GM10248 (cell line): ENCODE measurements around the gene CRY2.

Experiments
- CTCF ChIA-PET: fragments of 300-600 bp; sonication (Branson Sonifier 250); formaldehyde crosslinking; extraction: SDS; loops from one replicate; lab custom pipeline; 2021; ENCODE audit warnings: antibody characterized with exemption; lab: Yijun Ruan, JAX
- POLR2A ChIA-PET: fragments of 350-650 bp; sonication (Branson Sonifier 250); formaldehyde crosslinking; extraction: SDS; loops from one replicate; lab custom pipeline; 2020; ENCODE audit warnings: antibody characterized with exemption; lab: Yijun Ruan, JAX
- DNase-seq: peaks from one replicate; pipeline ENCODE4 v3.0.0; 2012; ENCODE audit errors: extremely low spot score
- CTCF ChIP-seq: IDR thresholded peaks from 2 replicates; pipeline ENCODE4 v1.5.1; 2012; ENCODE audit warnings: mild to moderate bottlenecking, low read depth; ENCODE audit errors: extremely low read depth, missing control alignments, control extremely low read depth

The CRY2 gene

GRCh38 chr11:45922425-45923082 lies 75.3 kb downstream of the CRY2 start, which contains the start of gene LARGE2:
Gene LARGE2, plus strand, starts transcription at chr11:45922656. Its CDS starts 227 bp downstream, at chr11:45922883.
- CTCF ChIA-PET, result interaction anchor here (0.8 to 1.6 kb wide), 3 partner anchors 8 to 151 kb away, joined by 3 to 6 read pairs (median 3); no protein-coding TSS in a partner anchor
- no peak for DNase-seq
- no peak for TF ChIP-seq CTCF
- POLR2A ChIA-PET, result no interaction called here

- no peak for TF ChIP-seq CTCF
- ChIA-PET POLR2A (interaction anchor here (0.5 kb wide), 1 partner anchor 11 kb away, joined by 5 read pairs; no protein-coding TSS in a partner anchor), CTCF (interaction anchor here (1.6 kb wide), 1 partner anchor 12 kb away, joined by 4 read pairs; no protein-coding TSS in a partner anchor)
- no peak for DNase-seq
These were observed 77.0 kb downstream of the CRY2 start for GRCh38 chr11:45924036-45924915.

GRCh38 chr11:45924927-45925326 lies 77.7 kb downstream of the CRY2 start:
- ChIA-PET POLR2A (no interaction called here), CTCF (interaction anchor here (1.6 kb wide), 1 partner anchor 12 kb away, joined by 4 read pairs; no protein-coding TSS in a partner anchor)
- DNase-seq, result no peak
- no peak for TF ChIP-seq CTCF

GRCh38 chr11:45925550-45925949 lies 78.3 kb downstream of the CRY2 start:
- ChIA-PET POLR2A (no interaction called here), CTCF (interaction anchor here (2.2 kb wide), 1 partner anchor 40 kb away, joined by 7 read pairs; no protein-coding TSS in a partner anchor)
- no peak for TF ChIP-seq CTCF
- DNase-seq, result no peak

- no peak for TF ChIP-seq CTCF
- DNase-seq, result no peak
- ChIA-PET CTCF (interaction anchor here (0.7 to 2.2 kb wide), 2 partner anchors 11 to 39 kb away, joined by 3 to 7 read pairs; no protein-coding TSS in a partner anchor), POLR2A (no interaction called here)
These were observed 78.7 kb downstream of the CRY2 start for GRCh38 chr11:45926001-45926401.
